HG03060 (cell line): ENCODE results near the gene GLT6D1.

Source experiments
- ATAC-seq: cut with Tn5 transposase; IDR thresholded peaks from one replicate; pipeline ENCODE4 v1.9.1; 2021; ENCODE audit warnings: low read depth, moderate number of reproducible peaks; ENCODE audit not compliant: unreplicated experiment

Gene GLT6D1

GRCh38 chr9:135588886-135589595, 50.3 kb downstream of the GLT6D1 start:
- ATAC-seq = no peak

DNA sequence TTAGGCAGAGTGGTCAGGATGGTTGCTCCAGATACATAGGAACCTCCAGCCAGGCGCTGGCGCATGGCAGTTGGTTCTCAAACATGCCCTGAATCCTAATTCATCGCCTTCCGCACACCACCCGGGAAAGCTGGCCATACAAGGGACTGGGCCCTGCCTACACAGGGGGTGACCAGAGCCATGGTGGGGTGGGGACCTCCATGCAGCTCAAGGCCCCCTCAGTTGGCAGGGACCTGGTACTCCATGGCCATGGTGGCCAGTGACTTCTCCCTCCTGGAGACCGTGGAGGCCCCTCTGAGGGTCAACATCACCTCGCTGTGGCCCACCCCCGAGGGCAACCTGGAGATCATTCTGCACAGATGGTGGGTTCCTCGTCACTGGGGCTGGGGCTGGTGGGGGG, 51.0 kb downstream of the GLT6D1 start:
- no peak for ATAC-seq

DNA sequence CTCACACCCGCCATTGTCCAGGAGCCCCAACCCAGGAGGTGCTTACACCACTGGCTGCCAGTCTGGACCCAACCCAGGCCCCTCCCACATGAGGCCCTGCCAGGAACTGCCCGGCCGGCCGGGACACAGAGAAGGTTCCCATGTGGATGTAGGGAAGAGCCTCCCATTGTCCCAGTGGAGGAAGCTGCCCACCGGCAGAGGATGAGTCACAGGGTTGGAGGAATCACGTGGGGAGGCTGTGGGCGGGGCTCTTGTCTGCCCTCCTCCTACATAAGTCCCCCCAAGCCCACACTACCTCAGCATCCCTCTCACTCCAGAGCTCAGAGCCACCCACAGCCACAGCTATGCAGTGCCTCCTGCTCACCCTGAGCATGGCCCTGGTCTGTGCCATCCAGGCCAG, 51.7 kb downstream of the GLT6D1 start:
- no peak for ATAC-seq

DNA sequence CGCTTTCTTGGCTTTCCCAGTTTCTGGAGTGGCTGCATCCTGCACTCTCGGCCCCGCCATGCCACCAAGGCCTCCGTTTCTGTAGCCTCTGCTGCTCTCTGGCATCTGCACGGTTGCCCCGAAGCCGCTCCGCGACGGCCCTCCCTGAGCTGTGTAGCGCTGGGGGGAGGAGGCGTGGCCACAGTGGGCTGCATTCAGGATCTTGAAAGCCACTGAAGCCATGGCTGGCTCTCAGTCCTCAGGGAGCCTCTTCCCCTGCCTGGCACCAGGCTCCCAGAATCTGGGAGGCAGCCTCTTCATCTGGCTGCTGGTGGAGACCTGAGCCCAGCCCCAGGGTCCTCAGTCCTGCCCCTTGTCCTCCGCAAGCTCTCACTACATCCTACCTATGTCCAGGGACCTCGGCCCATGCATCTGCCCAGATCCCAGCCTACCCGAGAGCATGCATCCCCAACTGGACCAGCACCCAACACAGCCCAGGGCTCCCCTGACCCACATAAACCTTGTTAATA, 52.7 kb downstream of the GLT6D1 start:
- no peak for ATAC-seq

GRCh38 chr9:135584934-135585333, 54.4 kb downstream of the GLT6D1 start:
- no peak for ATAC-seq

- no peak for ATAC-seq
These were observed 55.0 kb downstream of the GLT6D1 start for GRCh38 chr9:135584371-135584770.

GRCh38 chr9:135583688-135584011, 55.7 kb downstream of the GLT6D1 start:
- no peak for ATAC-seq

DNA sequence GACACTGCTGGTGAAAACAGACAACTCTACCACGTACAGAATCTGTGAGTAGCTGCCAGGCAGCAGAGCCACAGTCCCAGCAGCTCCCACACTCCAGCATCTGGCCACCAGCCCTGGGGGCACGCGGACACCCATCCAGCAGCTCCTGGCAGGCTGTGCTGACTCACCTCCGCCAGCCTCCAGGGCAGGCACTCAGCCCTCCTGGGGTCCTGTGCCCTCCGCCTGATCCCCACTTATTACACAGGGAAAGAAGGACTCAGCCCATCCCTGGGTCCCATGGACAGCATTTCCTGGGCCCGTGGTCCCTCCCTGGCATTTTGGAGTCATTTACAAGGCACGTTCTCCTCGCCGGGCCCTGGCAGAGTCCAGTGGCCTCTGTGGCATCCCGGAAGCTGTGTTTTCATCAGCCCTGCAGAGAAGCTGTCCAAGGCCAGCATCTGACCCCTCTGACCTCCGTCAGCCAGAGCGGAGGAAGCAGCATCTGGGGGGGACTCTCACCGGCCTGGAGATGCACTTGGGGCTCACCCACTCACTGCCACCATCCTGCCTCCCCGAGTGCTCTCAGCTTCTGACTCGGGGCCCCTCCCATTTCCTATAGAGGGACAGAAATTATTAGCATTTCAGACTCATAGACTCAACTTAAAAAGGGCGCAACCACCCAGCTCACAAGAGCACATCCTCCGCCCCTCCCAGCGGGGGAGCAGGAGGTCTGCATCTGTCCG, 56.2 kb downstream of the GLT6D1 start:
- ATAC-seq = no peak

GRCh38 chr9:135582541-135582940, 56.8 kb downstream of the GLT6D1 start:
- no peak for ATAC-seq

- ATAC-seq = no peak
These were observed 57.5 kb downstream of the GLT6D1 start for GRCh38 chr9:135581636-135582426.

DNA sequence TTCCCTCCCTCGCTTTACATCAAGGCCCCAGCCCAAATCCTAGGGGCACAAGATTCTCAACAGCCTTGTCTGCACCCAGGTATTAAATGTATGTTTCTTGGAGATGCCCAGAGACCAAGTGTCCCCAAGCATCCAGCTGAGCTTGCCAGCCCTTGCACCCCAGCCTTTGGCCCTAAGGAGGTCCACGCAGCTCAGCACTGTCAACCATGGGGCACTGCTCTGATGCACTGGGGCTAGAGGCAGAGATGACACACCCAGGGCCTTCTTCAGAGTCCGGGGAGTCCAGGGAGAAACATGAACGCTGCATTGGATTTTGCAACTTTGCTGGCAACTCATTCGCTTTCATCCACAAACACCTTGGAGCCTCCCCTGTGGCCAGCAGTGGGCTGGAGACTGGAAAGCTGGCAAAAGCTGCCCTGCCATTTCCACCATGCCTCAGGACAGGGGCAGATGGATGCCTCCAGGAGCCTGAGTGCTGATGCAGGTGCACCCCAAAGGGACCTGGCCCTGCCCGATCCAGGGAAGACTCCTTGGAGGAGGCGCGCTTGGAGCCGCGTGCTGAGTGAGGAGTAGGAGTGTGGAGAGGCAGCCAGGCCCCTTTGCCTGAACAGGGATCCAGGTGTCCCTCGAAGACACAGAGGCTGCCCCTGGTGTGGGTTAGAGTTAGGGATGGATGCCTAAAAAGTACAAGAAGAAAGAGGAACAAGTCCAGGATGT, 58.5 kb downstream of the GLT6D1 start:
- ATAC-seq = no peak

- no peak for ATAC-seq
These were observed 59.3 kb downstream of the GLT6D1 start for GRCh38 chr9:135579889-135580660.

GRCh38 chr9:135579356-135579755, 60.0 kb downstream of the GLT6D1 start:
- no peak for ATAC-seq

GRCh38 chr9:135577256-135577655, 62.1 kb downstream of the GLT6D1 start:
- ATAC-seq = no peak

- ATAC-seq = no peak
These were observed 63.2 kb downstream of the GLT6D1 start for GRCh38 chr9:135575995-135576631.

GRCh38 chr9:135574943-135575342, 64.4 kb downstream of the GLT6D1 start:
- ATAC-seq = no peak

GRCh38 chr9:135574331-135574730, 65.0 kb downstream of the GLT6D1 start:
- ATAC-seq = no peak
